ENCODE measurements around the gene DEGS2.

The DEGS2 gene

GRCh38 chr14:100111931-100112704 lies 47.3 kb downstream of the DEGS2 start:
- Mint-ChIP-seq H3K4me3 (no peak overlapping the region), H3K4me1 (peaks cover 39% of the 10 kb centered on the region)
- no peak for ATAC-seq (ENCODE audit: low read depth)

GRCh38 chr14:100110816-100111215 lies 48.6 kb downstream of the DEGS2 start:
- Mint-ChIP-seq H3K4me3 (no peak overlapping the region), H3K27me3 (no peaks in the 10 kb centered on the region), H3K9me3 (no peaks in the 10 kb centered on the region), H3K4me1 (peaks cover 40% of the 10 kb centered on the region), H3K36me3 (peaks cover 26% of the 10 kb centered on the region), H3K27ac (no peak overlapping the region)
- no peak for DNase-seq (ENCODE audit: low spot score in 2 of 2)
- ATAC-seq (ENCODE audit: low read depth) = no peak

More at GRCh38 chr14:100111931-100112704, 47.3 kb downstream of the DEGS2 start:
- H3K27me3 Mint-ChIP-seq = no peaks in the 10 kb centered on the region
- H3K9me3 Mint-ChIP-seq = no peaks in the 10 kb centered on the region
- no peak for DNase-seq (ENCODE audit: low spot score in 2 of 2)
- H3K36me3 Mint-ChIP-seq = peaks cover 25% of the 10 kb centered on the region
- peak overlapping the region; percentile 22 for H3K27ac Mint-ChIP-seq

- no peak for ATAC-seq (ENCODE audit: low read depth)
- H3K36me3 Mint-ChIP-seq = peaks cover 26% of the 10 kb centered on the region
- H3K27me3 Mint-ChIP-seq = no peaks in the 10 kb centered on the region
- H3K9me3 Mint-ChIP-seq = no peaks in the 10 kb centered on the region
- H3K27ac Mint-ChIP-seq = peak overlapping the region; percentile 74
- H3K4me3 Mint-ChIP-seq = no peak overlapping the region
- H3K4me1 Mint-ChIP-seq = peaks cover 40% of the 10 kb centered on the region
- no peak for DNase-seq (ENCODE audit: low spot score in 2 of 2)
Observed at GRCh38 chr14:100109594-100109955, 49.9 kb downstream of the DEGS2 start.

- Mint-ChIP-seq H3K4me3 (no peak overlapping the region), H3K4me1 (peaks cover 44% of the 10 kb centered on the region)
- no peak for ATAC-seq (ENCODE audit: low read depth)
Observed at GRCh38 chr14:100108840-100109593, 50.4 kb downstream of the DEGS2 start.

GRCh38 chr14:100108042-100108825 lies 51.2 kb downstream of the DEGS2 start:
- Mint-ChIP-seq H3K4me3 (no peak overlapping the region), H3K9me3 (no peaks in the 10 kb centered on the region), H3K36me3 (peaks cover 26% of the 10 kb centered on the region), H3K27me3 (no peaks in the 10 kb centered on the region), H3K27ac (peak overlapping the region; percentile 74), H3K4me1 (peaks cover 49% of the 10 kb centered on the region)
- DNase-seq (ENCODE audit: low spot score in 2 of 2) (peak; percentile 79 to 84), ATAC-seq (ENCODE audit: low read depth) (peak; percentile 95)

More at GRCh38 chr14:100108840-100109593, 50.4 kb downstream of the DEGS2 start:
- no peaks in the 10 kb centered on the region for H3K27me3 Mint-ChIP-seq
- H3K36me3 Mint-ChIP-seq = peaks cover 26% of the 10 kb centered on the region
- H3K9me3 Mint-ChIP-seq = no peaks in the 10 kb centered on the region
- H3K27ac Mint-ChIP-seq = peak overlapping the region; percentile 74
- no peak for DNase-seq (ENCODE audit: low spot score in 2 of 2)

- DNase-seq (ENCODE audit: low spot score in 2 of 2) (no peak), ATAC-seq (ENCODE audit: low read depth) (no peak)
- Mint-ChIP-seq H3K9me3 (no peaks in the 10 kb centered on the region), H3K36me3 (peaks cover 21% of the 10 kb centered on the region), H3K4me1 (peaks cover 45% of the 10 kb centered on the region), H3K27me3 (no peaks in the 10 kb centered on the region), H3K27ac (peak overlapping the region; percentile 74), H3K4me3 (no peak overlapping the region)
Observed at GRCh38 chr14:100107236-100107635, 52.2 kb downstream of the DEGS2 start.

GRCh38 chr14:100106250-100107112 lies 53.0 kb downstream of the DEGS2 start:
- no peaks in the 10 kb centered on the region for H3K9me3 Mint-ChIP-seq
- ATAC-seq (ENCODE audit: low read depth) (no peak), DNase-seq (ENCODE audit: low spot score in 2 of 2) (no peak)

GRCh38 chr14:100105357-100106169 lies 53.9 kb downstream of the DEGS2 start:
- Mint-ChIP-seq H3K27ac (no peak overlapping the region), H3K9me3 (no peaks in the 10 kb centered on the region), H3K27me3 (no peaks in the 10 kb centered on the region), H3K4me1 (peaks cover 47% of the 10 kb centered on the region), H3K4me3 (no peak overlapping the region), H3K36me3 (peaks cover 21% of the 10 kb centered on the region)
- DNase-seq (ENCODE audit: low spot score in 2 of 2) = no peak
- no peak for ATAC-seq (ENCODE audit: low read depth)

More at GRCh38 chr14:100106250-100107112, 53.0 kb downstream of the DEGS2 start:
- Mint-ChIP-seq H3K4me3 (no peak overlapping the region), H3K36me3 (peaks cover 21% of the 10 kb centered on the region), H3K4me1 (peaks cover 47% of the 10 kb centered on the region), H3K27ac (peak overlapping the region; percentile 74), H3K27me3 (no peaks in the 10 kb centered on the region)

- no peak overlapping the region for H3K4me3 Mint-ChIP-seq
- peak overlapping the region; percentile 33 for H3K27ac Mint-ChIP-seq
- no peaks in the 10 kb centered on the region for H3K27me3 Mint-ChIP-seq
- peaks cover 27% of the 10 kb centered on the region for H3K36me3 Mint-ChIP-seq
- no peaks in the 10 kb centered on the region for H3K9me3 Mint-ChIP-seq
- H3K4me1 Mint-ChIP-seq = peaks cover 52% of the 10 kb centered on the region
- DNase-seq (ENCODE audit: low spot score in 2 of 2) (no peak), ATAC-seq (ENCODE audit: low read depth) (no peak)
Observed at GRCh38 chr14:100104523-100105300, 54.7 kb downstream of the DEGS2 start.

- H3K4me1 Mint-ChIP-seq = peaks cover 48% of the 10 kb centered on the region
- H3K9me3 Mint-ChIP-seq = no peaks in the 10 kb centered on the region
- H3K27ac Mint-ChIP-seq = peak overlapping the region; percentile 33
- H3K27me3 Mint-ChIP-seq = no peaks in the 10 kb centered on the region
- DNase-seq (ENCODE audit: low spot score in 2 of 2) = no peak
- peaks cover 22% of the 10 kb centered on the region for H3K36me3 Mint-ChIP-seq
- ATAC-seq (ENCODE audit: low read depth) = peak; percentile 40
- H3K4me3 Mint-ChIP-seq = peak overlapping the region; percentile 4
Observed at GRCh38 chr14:100104006-100104352, 55.5 kb downstream of the DEGS2 start.

- Mint-ChIP-seq H3K27ac (peak overlapping the region; percentile 33), H3K9me3 (no peaks in the 10 kb centered on the region), H3K27me3 (no peaks in the 10 kb centered on the region), H3K4me3 (peak overlapping the region; percentile 4), H3K36me3 (peaks cover 25% of the 10 kb centered on the region), H3K4me1 (peaks cover 44% of the 10 kb centered on the region)
- no peak for ATAC-seq (ENCODE audit: low read depth)
- DNase-seq (ENCODE audit: low spot score in 2 of 2) = no peak
Observed at GRCh38 chr14:100103250-100104005, 56.0 kb downstream of the DEGS2 start.
